G401.6 (cell line): ENCODE measurements around the gene COG7.
"Not testable (repeated sequence)": the region's sequence is repeated elsewhere in the genome, so short reads cannot be mapped to it uniquely, and the experiment has no call there.

ENCODE experiments used
- FAIRE-seq: peaks from 2 replicates; lab custom pipeline; 2012; peaks lifted over from hg19 to GRCh38; lab: Jason Lieb, UNC

The COG7 gene

GRCh38 chr16:23452572-23453337, at the start of gene COG7:
COG7 (minus strand) TSS chr16:23453189; CDS start chr16:23452994, 195 bp downstream.
- peak; percentile 11 for FAIRE-seq

DNA sequence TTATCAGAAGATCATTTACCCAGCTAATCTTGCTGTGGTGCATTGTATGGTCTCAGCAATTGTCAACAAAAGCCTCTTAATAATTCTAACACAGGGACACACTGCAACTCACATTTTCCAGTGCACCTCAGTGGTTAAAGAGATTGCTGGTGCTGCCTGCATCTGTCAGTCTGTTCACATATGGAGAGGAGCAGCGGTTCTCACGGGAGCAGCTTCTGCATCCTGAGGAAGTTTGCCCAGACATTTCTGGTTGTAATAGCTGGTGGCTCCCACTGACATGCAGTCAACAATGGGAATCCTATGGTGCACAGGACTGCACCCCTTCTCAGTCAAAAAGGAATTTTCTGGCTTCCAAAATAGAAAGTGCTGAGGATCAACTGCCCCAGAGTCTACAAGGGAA, 49.5 kb upstream of the COG7 start:
- FAIRE-seq: no peak

GRCh38 chr16:23501291-23501690, 48.3 kb upstream of the COG7 start:
- FAIRE-seq: no peak

DNA sequence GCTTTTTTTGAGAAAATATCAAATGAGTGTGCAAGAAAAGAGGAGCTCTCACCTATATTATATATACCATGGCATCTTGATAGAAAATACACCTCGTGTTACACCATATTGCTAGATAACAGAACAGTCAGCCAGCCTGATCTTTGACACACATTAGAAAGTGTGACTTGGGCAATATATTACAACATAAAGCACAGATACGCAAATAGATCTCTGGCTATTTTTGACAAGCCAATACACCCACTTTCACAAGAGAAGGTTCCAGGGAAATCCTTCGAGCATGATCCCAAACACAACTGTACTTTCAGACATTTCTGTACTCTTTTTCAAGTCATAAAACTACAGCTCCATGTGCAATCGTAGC, 47.9 kb upstream of the COG7 start:
- FAIRE-seq: no peak

DNA sequence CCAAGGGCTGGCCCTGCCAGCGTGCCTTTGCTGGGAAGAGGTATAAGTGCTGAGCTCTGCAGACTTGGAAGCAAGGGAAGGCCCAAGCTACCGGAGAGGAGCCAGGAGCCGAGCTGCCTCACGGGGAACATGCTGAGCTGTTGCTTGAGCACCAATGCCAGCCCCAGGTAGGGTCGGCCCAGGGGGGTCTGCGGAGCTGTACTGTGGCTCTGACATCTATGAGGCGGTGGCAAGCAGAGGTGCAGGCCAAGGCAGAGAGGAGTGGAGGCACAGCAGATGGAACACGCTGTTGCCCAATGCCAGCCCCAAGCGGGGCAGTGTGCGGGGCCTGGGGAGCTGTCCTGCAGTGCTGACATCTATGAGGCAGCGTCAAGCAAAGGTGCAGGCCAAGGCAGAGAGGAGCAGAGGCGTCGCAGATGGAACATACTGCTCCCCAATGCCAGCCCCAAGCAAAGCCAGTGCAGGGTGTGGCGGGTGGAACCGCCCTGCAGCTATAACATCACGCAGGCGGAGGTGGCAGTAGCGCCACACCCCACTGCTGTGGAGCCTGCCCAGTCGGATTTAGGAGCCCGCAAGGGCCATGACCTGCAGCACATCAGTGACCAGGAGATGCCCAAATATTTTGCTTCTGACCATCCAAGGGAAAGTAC, 47.3 kb upstream of the COG7 start:
- no peak for FAIRE-seq

- FAIRE-seq: no peak
These were observed 46.8 kb upstream of the COG7 start for GRCh38 chr16:23499801-23500200.

DNA sequence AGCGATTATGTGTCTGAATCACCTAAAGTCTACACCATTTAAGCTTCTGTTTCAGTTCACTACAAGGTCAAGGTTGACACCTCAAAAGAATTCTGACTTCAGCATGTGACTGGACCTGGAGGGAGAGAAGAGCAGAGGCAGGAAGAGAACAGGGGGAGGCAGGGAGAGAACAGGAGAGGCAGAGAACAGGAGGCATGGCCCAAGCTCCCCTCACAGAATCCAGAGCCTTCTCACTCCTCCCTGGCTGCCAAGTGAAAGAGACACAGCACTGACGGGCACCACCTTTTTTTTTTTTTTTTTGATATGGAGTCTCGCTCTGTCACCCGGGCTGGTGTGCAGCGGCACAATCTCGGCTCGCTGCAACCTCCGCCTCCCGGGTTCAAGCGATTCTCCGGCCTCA, 45.9 kb upstream of the COG7 start:
- FAIRE-seq: no peak

- no peak for FAIRE-seq
These were observed 44.5 kb upstream of the COG7 start for GRCh38 chr16:23497543-23497868.

DNA sequence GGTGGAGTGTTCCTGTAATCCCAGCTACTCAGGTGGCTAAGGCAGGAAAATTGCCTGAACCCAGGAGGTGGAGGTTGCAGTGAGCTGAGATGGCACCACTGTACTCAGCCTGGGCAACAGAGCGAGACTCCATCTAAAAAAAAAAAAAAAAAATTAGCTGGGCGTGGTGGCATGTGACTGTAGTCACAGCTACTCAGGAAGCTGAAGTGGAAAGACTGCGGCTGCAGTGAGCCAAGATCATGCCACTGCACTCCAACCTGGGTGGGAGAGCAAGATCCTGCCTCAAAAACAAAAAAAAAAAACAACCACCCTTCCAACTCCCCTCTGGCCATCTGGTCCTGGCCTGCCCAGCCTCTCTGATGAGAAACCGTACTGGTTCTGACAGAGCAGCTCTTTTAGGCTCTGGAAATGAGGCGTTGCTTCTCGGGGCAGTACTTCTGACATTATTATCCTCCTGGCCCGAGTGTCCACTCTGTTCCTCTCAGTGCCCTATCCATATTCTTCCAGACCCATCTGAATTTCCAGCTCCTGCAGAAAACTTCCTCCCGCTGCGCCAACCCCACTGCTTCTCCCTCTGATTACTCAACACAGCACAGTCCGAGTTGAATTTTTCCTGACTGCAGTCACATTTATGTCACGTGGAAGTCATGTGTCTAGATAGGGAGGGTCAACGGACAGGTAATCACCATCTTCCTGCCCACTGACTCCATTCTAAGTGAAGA, 44.0 kb upstream of the COG7 start:
- no peak for FAIRE-seq

DNA sequence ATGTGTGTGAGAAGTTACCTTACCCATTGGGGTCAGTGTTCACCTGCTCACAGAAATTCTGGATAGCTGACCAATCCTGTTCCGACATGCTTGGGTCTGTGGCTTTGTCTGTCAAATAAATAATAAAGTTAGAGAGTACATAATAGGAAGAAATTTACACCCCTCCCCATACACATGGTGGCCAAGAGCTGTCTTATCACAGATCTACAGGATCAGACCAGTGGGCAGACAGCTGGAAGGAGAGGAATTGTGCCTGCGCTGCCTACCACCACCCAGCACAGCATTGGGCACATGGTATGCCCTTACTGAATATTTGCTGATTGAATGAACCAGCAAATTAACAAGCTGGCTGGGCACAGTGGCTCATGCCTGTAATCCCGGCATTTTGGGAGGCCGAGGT, 42.7 kb upstream of the COG7 start:
- FAIRE-seq: no peak

DNA sequence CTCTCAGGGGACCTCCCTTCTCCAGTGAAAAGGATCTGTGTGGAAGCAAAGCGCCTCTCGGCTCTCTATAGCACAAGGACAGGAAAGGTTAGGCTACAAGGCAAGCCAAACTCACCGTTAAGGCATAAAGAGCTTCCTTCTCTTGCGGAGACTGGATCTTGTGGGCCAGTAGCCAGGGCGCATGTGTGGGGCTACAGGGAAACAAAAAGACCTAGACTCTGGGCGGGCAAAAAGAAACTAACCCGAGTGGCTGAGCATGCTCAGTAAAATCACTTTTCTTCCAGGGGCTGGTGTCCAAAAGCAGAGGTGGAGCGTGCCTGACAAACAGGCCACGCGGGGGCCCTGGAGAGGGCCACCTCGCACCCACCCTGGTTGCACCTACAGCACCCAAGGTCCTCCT, 41.2 kb upstream of the COG7 start:
- FAIRE-seq: no peak

DNA sequence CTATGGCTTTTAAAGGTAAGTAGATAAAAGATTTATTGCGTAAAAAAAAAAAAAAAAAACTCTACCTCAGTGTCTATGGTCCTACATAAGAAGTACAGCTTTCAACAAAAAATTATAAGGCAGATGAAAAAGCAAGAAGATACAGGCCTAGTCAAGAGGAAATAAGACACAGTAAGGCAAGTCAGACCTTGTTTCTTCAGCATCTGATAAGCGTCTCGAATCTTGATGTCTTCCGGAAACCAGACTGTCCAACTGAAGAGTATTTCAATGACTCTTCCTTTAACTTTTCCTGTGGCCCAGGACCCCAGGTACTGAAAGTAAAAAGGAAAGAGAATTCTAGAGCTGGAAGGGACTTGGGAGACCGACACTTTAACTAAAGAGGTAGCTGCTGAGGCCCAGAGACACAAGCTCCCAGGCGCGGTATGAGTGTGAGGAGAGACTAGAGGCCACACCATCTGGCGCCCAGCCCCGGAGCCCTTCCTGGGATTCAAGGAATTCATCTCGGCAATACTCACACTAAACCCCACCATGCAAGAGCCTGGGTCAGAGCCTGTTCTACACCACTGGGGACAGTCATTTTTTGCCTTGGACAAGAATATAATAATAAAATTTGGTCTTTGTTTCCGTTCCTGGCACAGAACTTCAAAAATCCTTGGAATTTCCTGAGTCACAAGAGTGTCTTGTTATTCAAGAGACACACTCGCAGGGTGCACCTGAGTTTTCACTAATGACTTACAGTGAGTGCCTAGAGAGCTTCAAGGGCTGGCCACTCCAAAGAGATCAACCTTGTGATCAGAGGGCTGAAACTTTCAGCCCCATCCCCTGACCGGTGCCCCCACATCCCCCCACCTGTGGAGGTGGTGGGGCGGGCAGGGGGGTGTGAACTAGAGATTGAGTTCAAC, 38.8 kb upstream of the COG7 start:
- no peak for FAIRE-seq

DNA sequence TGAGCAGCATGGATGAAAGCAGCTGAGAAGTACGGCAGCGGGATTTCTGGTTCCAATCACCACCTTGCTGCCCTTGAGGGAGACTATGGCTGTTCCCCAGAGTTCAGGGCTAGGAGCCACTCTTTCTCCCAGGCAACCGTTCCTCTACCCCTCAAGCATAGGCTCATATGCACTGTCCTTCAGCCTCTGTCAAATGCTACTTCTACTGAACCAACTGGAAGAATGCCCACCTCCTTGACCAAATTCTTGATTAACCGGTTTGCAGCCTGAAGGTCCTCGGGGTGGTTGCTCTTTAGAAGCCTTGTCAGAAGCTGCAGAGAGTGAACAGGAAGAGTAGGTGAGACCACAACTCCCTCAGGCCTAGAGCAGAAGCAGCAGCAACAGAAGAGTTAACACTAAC, 33.5 kb upstream of the COG7 start:
- no peak for FAIRE-seq

- FAIRE-seq: no peak
These were observed 32.9 kb upstream of the COG7 start for GRCh38 chr16:23485841-23486240.

DNA sequence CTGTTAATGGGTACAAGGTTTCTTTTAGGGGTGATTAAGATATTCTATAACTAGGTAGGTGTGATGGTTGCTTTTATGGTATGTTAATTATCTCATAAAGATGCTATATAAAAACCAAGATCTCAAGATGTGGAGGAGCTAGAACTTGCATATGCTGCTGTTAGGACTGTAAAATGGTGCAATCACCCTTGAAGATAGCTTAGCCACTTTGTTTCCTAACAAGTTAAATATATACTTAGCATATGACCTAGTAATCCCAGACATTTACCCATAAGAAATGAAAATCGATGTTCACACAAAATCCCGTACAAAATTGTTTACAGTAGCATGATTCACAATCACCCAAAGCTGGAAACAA, 32.2 kb upstream of the COG7 start:
- FAIRE-seq: no peak

DNA sequence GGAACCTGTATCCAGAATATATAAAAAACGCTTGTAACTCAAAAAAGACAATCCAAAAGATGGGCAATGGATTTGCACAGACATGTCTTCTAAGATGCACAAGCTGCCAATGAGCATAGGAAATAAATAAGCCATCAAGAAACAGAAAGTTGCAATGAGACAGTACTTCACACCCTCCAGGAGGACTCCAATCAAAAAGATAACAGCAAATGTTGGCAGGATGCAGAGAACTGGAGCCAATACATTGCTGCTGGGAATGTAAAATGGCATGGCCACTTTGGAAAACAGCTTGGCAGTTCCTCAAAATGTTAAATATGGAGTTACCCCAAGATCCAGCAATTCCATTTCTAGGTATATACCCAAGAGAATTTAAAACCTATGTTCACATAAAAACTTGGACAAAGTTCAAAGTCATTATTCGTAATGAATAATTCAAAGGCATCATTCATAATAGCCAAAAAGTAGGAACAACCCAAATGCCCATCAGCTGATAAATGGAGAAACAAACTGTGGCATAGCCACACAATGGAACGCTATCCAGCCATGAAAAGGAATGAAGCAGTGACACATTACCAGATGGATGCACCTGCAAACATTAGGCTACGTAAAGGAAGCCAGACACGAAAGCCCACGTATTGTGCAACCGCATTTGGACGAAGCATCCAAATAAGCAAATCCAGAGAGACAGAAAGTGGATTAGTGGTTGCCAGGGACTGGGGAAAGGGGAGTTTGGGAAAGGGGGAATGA, 31.7 kb upstream of the COG7 start:
- FAIRE-seq: no peak

- FAIRE-seq: not testable (repeated sequence)
These were observed 30.5 kb upstream of the COG7 start for GRCh38 chr16:23483492-23483891.

DNA sequence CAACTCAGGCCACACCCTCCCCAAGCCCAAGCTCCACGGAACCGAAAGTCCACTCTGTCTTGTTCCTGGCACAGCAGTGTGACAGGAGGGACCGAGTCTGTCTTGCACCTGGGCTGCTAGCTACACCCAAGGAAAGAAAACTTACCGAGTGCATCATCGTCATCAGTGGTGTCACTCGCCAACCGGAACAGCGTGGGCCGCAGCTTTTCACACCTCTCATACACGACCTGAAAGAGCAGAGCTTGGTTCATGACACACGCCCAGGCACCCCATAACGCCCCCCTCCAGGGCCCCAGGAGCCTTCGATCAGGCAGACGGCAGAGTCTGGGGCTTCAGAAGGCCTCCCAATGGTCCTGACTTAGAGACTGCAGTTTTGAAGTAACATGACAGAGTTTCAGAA, 29.8 kb upstream of the COG7 start:
- no peak for FAIRE-seq

- FAIRE-seq: no peak
These were observed 27.3 kb upstream of the COG7 start for GRCh38 chr16:23480257-23480656.

GRCh38 chr16:23479138-23479537, 26.1 kb upstream of the COG7 start:
- no peak for FAIRE-seq

DNA sequence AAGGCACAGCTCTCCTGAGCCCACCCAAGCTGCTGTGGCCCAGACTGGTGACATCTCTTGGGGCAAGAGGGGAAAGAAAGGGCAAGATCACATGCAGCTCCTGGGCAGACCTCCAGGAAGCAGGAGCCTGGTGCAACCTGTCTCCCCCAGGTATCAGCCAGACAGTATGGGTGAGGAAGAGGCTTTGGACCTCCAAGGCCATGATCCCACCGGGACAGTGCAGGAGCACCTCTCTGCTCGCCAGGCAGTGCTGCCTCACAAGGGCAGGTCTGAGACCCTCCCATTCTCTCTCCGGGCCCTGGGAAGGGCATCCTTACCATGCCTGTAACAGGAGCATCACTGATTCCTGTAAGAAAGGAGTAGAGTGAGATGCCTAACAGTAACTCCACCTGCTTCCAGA, 25.6 kb upstream of the COG7 start:
- FAIRE-seq: no peak

DNA sequence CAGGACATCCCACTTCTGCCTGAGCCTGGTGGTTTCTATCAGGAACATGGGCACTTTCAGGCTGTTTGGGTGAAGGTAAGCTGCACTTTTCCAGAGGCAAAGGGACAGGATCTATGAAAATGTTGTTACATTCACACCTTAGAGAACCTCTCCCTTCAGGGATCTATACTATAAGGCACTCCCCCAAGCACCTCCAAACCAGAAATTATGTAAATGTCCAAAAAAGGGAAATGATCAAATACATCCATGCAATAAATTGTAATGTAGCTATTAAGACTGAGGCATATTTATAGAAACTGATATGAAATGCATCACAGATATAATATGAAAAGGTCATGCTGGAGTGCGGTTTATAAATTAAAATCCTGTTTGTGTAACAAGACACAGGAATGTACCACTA, 23.3 kb upstream of the COG7 start:
- no peak for FAIRE-seq
